Ramos (cell line): ENCODE results near the gene DCC.

ENCODE experiments used
- in situ Hi-C: fragments of 300-500 bp; cut with MboI; formaldehyde crosslinking; loops from one replicate; pipeline ENCODE4 v1.14.3; 2022; ENCODE audit warnings: low sequenced_read_pairs; ENCODE audit not compliant: unreplicated experiment

The DCC gene

GRCh38 chr18:53241161-53241560, 901.2 kb downstream of the DCC start:
- in situ Hi-C loops: no loop called here

DNA sequence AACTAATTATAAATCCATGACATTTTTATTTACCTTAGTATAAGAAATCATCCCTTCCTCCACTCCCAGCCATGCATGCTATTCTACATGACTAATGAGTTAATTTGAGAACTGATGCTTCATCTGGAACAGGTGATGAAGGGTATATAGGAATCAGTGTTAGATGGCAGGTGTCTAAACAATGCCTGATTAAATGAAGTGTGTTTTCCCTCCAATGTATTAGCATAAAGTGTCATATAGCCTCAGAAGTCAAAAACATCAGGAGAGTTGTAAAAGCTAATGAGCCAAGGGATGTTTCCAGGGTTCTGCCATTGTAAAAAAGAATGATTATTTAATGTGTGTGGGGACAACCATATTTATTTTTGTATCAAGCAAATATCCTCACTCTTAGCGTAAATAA, 913.8 kb downstream of the DCC start:
- in situ Hi-C loops: no loop called here

DNA sequence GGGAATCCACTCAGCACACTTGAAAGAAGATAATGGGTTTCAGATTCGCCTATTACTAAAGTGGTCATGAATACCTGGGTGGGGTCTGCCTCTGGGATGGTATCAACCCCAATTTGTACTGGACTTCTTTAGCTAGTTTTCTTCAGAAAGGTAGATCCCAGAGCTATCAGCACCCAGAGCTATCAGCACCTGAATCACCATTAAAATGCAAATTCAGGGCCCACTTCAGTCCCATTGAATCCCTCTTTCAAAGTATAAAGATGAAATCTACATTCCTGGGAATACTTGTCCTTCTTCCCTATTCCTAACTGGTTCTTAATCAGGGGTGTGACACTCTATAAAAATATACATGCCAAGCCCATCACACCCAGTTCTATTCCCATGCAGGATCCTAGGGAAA, 914.3 kb downstream of the DCC start:
- in situ Hi-C loops: no loop called here

GRCh38 chr18:53261241-53261640, 921.2 kb downstream of the DCC start:
- in situ Hi-C loops: no loop called here

DNA sequence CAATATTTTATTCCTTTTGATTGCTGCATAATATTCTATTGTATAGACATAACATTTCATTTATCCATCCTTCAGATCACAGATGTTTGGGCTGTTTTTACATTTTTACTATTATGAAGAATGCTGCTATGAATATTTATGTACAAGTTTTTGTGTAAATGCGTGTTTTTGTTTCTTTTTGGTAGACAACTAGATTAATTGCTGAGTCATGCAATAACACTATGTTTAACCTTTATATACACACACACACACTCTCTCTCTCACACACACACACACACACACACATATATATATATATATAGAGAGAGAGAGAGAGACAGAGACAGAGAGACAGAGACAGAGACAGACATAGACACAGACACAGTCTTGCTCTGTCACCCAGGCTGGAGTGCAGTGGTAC, 926.9 kb downstream of the DCC start:
- in situ Hi-C loops: no loop called here

DNA sequence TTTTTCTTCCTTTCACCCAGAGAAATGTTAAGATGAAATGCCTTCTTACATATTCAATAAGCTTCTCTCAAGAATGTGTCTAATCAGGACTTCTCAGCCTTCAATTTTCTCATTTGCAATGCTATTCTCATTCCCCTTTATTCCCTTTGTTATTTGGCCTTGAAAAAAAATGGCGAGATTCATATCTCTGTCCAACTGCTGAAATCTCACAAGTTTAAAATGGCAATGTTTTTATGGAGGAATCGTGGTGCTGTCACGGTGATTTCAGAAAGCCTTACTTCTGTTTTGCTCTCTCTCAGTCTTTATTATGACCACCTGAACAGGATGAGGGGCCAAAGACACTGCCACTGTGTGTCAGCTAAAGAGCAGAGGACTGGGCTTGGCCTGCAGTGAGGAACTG, 928.5 kb downstream of the DCC start:
- in situ Hi-C loops: no loop called here

DNA sequence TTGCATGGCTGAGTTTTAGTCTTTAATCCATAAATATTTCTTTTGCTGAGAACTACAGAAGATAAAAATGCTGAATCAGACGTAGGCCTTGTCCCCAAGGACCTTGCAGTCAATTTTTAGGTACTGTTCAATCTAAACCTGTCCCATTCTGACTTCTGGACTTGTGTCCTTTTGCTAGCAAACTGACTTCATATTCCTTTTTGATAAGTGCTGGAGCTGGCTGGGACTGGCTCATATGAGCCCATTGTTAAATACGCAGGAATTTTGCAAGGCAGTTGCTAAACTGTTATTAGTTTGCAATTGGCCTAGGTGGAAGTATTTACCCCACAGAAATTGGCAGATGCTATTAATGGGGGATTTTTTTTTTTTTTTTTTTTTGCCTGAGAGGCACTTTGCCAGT, 941.4 kb downstream of the DCC start:
- in situ Hi-C loops: no loop called here

- in situ Hi-C loops: no loop called here
These were observed 943.7 kb downstream of the DCC start for GRCh38 chr18:53283708-53284107.

GRCh38 chr18:53305461-53305860, 965.5 kb downstream of the DCC start:
- in situ Hi-C loops: no loop called here

DNA sequence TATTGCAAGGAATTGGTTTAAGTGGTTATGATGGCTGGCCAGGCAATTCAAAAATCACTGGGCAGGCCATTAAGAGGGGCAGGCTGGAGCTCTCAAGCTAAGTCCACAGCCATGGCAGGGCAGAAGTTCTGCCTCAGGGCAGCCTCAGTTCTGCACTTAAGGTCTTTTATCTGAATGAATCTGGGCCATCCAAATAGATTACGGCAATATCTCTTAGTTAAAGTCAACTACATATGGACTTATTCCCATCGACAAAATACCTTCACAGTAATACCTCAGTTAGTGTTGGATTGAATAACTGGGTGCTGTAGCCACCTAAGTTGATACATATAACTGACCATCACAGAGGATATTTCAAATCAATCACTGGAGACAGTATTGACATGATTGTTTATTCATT, 979.6 kb downstream of the DCC start:
- in situ Hi-C loops: no loop called here

DNA sequence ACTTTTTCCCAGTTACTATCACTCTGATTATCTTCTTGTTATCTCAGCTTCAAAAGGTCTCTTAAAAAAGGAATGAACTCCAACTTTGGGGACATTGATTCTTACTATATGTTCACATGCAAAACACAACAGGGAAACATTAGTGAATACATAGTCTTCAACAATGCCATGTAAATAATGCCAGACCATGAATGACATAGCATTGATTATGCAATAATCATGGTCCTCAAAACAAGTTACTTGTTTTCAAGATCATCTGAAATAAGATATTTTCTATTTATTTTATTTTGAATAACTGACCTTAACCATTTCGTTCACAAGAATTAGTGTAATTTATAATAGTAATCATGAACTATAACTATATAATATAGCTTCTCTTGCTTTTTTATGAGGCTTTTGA, 982.2 kb downstream of the DCC start:
- in situ Hi-C loops: no loop called here

GRCh38 chr18:53324353-53324752, 984.4 kb downstream of the DCC start:
- in situ Hi-C loops: no loop called here

- in situ Hi-C loops: no loop called here
These were observed 1020.8 kb downstream of the DCC start for GRCh38 chr18:53360501-53361443.

DNA sequence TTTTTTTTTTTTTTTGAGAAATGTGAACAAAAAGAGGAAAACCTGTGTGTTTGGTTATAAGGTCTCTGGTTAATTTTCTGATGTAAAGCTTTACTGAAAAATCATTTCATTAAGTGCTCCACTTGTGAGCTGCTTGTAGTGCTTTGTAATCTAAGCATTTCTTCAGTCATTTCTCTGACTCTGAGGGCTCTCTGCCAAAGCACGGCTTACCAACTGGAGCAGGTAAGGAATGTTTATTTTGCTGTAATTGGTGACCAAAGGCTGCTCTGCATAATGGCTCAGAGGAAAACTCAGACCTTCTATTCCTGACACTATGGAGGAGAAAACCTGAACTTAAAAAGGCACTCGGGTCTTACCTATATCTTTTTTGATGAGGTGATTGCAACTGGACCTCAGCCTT, 1035.6 kb downstream of the DCC start:
- in situ Hi-C loops: no loop called here

DNA sequence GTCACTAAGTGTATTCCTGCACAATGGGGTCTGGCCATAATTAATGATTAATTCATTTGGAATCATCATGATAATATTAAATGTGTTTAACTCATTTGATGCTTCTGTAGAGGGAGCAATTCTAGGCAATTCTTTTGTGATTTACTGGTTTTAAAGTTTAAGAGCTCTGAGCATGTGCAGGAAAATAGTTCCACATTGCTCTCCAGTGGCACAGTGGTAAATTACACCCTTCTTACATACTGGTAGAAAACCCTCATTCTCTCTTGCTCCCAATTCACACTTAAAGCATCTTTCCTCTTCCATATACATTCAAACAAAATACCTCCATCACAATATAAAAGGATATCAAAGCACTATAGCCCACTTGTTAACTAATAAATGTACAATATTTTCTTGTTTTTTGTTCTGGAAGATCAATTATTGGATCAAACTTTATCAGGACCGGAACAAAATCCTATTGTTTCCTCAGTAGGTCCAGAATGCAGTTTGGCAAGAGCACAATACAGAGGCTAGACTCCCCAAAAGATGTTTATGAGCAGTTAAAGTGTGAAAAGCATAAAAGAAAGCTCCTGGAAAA, 1040.2 kb downstream of the DCC start:
- in situ Hi-C loops: no loop called here

GRCh38 chr18:53382870-53383269, 1042.9 kb downstream of the DCC start:
- in situ Hi-C loops: no loop called here

- in situ Hi-C loops: no loop called here
These were observed 1045.9 kb downstream of the DCC start for GRCh38 chr18:53385889-53386288.

DNA sequence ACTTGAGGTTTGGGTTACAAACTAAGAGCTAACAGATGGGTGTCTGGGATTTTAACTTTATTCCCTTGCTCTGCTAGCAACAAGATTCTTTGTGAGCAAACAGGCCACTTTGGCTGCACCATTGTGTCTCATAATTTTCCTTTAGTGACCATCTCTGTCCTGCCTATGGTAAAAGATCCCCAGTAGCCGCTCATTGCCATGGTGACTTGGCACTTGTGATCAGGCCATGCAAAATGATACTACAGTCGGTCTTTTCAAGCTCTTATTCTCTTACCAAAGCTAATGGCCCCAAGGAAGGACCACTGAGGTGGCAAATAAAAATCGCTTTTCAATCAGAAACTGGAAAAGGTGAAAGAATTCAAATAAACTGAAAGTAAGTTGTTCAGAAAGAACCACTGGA, 1047.6 kb downstream of the DCC start:
- in situ Hi-C loops: no loop called here

GRCh38 chr18:53402670-53403069, 1062.7 kb downstream of the DCC start:
- in situ Hi-C loops: no loop called here

DNA sequence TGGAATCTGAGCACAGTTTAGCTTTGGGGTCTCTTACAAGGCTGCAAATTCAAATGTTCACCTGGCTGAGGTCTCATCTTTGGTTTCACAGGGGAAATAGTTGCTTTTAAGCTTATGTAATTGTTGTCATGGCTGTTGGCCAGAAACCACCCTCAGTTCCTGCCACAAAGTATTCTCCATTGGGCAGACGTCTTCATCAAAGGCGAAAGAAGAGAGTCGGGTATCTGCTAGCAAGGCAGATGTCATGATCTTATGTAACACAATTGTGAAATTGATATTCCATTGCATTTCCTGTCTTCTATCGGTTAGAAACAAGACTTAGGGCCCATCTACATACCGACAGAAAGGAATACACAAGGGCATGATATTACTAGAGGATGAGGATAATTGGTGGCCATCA, 1068.3 kb downstream of the DCC start:
- in situ Hi-C loops: no loop called here

GRCh38 chr18:53411511-53411910, 1071.5 kb downstream of the DCC start:
- in situ Hi-C loops: no loop called here

DNA sequence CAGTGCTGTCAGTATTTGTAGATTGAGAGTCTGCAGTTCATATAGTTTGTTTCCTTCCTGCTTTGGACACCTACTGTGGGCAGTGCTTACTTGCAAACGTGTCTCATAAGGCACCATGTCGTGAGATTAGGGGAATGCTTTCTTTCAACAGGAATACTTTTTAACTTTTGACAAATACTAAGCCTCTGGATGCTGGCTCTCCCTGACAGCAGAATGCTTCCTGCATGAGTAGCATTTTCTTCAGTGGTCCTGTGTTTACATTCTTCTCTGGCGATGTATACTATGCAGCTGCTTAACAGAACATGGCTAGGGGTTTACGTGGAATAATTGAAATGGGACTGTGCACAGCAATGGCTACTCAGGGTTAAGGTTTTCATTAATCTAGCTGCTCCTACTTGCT, 1077.0 kb downstream of the DCC start:
- in situ Hi-C loops: no loop called here
